ENCODE data around the gene MDM1.

MDM1 gene

GRCh38 chr12:68317047-68317667 lies 15.0 kb downstream of the MDM1 start:
- DNase-seq = peak; percentile 79

DNA sequence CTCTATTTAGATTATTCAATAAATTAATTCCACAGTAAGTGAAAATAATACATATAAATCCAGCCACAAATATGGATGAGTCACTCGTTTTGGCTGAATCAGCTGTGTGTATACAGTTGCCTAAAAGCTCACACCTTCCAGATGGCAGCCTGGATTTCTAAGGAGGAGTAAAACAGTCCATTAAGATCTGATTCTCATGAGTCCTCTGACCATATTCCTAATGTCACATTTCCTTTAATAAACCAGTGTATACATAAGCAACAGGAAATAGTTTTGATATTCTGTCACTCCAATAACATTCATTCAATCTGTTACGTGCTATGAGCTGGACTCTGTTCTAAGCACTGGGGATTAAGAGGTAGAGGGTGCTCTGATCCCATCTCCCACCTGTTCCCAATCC lies 21.8 kb downstream of the MDM1 start:
- no peak for DNase-seq

DNA sequence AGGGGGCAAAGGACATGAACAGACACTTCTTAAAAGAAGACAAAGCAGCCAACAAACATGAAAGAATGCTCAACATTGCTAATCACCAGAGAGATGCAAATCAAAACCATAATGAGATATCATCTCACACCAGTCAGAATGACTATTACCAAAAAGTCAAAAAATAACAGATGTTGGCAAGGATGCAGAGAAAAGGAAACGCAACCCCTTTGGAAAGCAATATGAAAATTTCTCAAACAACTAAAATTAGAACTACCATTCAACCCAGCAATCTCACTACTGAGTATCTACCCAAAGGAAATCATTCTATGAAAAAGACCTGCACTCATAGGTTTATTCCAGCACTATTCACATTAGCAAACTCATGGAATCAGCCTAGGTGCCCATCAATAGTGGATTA lies 25.6 kb downstream of the MDM1 start:
- no peak for DNase-seq

DNA sequence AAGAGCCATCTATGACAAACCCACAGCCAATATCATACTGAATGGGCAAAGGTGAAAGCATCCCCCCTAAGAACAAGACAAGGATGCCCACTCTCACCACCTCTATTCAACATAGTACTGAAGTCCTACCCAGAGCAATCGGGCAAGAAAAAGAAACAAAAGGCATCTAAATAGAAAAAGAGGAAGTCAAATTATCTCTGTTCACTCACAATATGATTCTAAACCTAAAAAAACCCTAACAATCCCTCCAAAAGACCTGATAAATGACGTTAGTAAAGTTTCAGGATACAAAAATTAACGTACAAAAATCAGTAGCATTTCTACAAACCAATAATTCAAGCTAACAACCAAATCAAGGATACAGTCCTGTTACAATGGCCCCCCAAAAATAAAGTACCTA lies 26.9 kb downstream of the MDM1 start:
- peak; percentile 73 for DNase-seq

DNA sequence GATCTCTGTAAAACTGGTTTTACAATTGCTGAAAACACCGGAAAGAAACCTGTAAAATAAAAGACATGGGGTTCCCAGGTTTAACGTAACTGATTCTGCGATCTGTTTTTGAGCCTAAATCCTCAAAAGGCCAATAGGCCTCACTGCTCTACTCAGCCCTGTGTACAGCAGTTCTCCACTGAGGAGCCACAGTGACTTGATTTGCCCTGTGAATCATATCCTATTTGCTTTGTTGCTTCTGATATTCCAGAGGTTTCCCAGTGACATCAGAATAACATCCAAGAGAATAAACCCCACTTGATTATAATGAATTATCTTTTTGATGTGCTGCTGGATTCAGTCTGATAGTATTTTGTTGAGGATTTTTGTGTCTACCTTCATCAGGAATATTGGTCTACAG lies 27.5 kb downstream of the MDM1 start:
- DNase-seq = no peak

- DNase-seq = no peak
Measured at GRCh38 chr12:68303850-68304249, 28.3 kb downstream of the MDM1 start.

- no peak for DNase-seq
Measured at GRCh38 chr12:68297929-68298328, 34.2 kb downstream of the MDM1 start.

DNA sequence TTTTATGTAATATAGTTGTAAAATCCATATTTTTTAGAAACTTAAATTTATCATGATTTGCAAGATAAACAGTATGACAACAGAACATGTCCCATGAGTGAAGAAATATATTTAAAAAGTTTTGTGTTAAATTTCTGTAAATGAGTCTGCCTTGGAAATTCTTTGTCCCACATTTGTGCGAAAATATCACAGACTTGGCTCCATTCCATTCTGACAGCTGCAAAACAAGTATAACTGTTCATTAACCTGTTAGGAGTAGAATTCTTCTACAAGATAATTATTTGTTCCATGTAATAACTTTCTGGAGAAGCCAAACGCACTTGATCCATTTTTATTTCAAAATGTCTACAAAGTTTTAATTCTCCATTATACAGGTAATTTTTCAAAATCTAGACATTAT lies 37.9 kb downstream of the MDM1 start:
- no peak for DNase-seq

GRCh38 chr12:68293347-68293746 lies 38.8 kb downstream of the MDM1 start:
- no peak for DNase-seq

DNA sequence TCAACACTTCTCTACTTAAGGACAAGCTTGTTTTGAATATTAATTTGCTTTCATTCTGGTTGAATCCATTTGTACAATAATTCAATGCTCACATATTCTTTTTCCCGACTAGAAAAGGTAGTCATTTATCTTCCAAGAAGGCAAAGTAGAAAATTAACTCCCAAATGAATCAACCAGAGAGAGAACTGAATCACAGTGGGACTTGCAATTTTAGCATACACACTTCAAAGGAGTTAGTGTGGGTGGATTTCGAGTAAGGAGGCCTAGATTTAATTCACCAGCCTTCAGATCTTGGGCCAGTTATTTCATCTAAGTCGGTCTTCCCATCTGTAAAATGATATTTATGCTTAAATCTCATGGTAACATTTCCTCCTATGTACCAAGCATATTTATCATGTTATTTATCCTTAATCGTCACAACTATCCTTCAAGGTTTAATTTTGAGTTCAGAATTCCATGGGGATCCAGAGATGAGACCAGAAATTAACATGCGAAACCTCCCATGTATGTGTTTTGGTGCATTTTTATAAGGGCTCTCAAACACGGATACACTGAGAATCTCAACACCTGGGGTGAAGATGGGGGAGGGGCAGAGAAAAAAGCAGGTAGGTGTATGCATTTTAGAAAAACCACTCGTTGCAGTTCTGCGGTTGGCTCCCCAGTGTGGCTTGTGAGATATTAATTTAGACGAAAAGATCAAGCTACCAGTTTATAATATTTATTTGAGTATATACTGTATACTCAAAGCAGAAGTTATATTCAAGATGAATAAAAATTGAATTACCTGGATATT lies 39.8 kb downstream of the MDM1 start:
- no peak for DNase-seq

GRCh38 chr12:68291396-68292036 lies 40.6 kb downstream of the MDM1 start:
- no peak for DNase-seq

- no peak for DNase-seq
Measured at GRCh38 chr12:68290126-68290525, 42.0 kb downstream of the MDM1 start.

GRCh38 chr12:68287106-68287505 lies 45.1 kb downstream of the MDM1 start:
- no peak for DNase-seq

- DNase-seq = no peak
Measured at GRCh38 chr12:68286396-68286795, 45.8 kb downstream of the MDM1 start.

DNA sequence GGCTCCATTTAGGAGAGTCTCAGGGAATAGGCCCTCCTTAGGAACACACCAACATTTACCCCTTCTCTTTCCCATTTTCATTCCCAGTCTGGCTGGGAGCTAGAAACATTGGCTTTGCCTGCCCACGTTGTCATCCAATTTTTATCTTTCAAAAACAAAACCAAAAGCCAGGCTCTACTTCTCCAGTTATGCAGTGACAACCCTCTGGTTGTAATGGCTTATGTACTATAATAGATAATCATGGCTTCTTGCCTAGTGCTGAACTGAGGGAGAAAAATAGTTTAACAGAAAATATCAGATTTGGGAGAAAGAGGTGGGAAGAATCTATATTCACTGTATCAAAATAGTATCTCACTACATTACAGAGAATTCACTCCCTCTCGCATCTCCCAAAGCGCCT lies 46.6 kb downstream of the MDM1 start:
- DNase-seq = no peak

- no peak for DNase-seq
Measured at GRCh38 chr12:68281322-68282077, 50.7 kb downstream of the MDM1 start.

GRCh38 chr12:68280240-68280639 lies 51.9 kb downstream of the MDM1 start:
- peak; percentile 27 for DNase-seq

DNA sequence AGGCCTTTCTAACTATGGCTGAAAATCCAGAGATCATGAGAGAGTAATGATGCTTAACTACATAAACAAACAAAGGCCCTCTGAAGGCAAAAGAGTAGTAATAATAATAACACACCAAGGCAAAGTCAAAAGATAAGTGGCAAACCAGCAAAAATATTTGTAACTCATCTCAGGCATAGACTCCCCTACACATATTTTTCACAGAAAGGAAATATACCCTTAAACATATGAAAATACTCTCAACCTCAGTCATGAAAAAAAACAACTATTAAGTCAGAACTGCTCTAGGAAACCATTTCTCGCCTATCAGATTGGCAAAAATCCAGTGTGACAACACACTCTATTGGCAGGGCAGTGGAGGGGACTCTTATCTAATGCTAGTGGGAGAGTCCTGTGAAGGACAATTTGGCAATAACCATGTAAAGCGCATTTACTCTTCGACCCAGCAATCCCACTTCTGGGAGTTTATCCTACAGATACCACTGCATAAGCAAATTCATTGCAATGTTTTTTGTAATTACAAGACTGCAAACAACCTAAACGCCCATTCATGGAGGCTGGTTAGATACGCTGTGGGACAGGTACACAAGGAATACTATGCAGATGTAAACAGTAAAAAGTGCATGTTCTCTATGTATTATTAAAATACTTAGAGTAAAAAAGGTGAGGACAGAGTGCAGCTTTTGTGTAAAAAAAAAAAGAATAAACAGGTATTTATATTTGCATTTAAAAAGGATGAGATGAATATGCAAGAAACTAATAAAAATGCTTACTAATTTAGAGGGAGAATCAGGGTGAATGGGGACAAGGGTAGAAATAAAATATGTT lies 52.7 kb downstream of the MDM1 start:
- DNase-seq = peak; percentile 90

- no peak for DNase-seq
Measured at GRCh38 chr12:68276402-68276930, 55.7 kb downstream of the MDM1 start.

DNA sequence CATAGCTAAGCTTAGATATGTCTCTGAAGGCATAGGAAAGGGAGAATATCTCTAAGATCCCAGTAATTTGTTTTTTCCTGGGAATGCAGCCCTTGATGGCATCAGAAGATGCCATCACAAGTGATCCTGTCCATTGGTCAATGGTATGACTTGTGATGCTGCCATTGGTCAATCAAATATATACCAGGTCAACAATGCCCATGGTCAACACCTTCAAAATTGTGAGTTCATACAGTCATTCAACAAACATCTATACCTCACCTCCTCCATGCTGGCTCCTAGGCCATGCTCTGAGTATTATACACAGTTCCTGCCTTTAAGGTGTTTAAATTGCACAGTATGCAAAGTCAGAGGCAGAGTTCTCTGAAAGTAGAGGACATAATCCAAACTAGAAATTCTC lies 59.4 kb downstream of the MDM1 start:
- no peak for DNase-seq

GRCh38 chr12:68271346-68271745 lies 60.8 kb downstream of the MDM1 start:
- no peak for DNase-seq

- no peak for DNase-seq
Measured at GRCh38 chr12:68270358-68270757, 61.8 kb downstream of the MDM1 start.
